ENCODE measurements around the gene NEU4. TPM values are rescaled to one million over a fixed set of nuclear protein-coding genes. Genes with fewer than 3 reads are reported as not detected.

Gene NEU4
- total RNA-seq, 1 experiment from 2014 or later = 10.0 TPM

- Histone ChIP-seq H3K4me3 (ENCODE audit: low read depth in 2 of 2, low read length in 2 of 2) (peak overlapping the region; percentile 25 to 37; a peak in 3 of 4 replicates), H3K4me1 (ENCODE audit: control insufficient read depth, insufficient read depth, low read length) (peaks cover 21% of the 10 kb centered on the region), H3K27me3 (ENCODE audit: control insufficient read depth, insufficient read depth, low read length) (no peaks in the 10 kb centered on the region), H3K36me3 (ENCODE audit: control insufficient read depth, insufficient read depth, low read length) (no peaks in the 10 kb centered on the region), H3K9me3 (ENCODE audit: control insufficient read depth, insufficient read depth, low read depth, low read length) (no peaks in the 10 kb centered on the region), H3K27ac (ENCODE audit: low read length) (peak overlapping the region; percentile 88)
- TF ChIP-seq TCF7L2 (IDR thresholded peaks at IDR 0.05; ENCODE audit: low read depth, low read length) (no peak), CTCF (IDR thresholded peaks at IDR 0.05) (no peak), SIN3A (IDR thresholded peaks at IDR 0.05; ENCODE audit: borderline replicate concordance, insufficient read depth, low read depth, low read length) (no peak), REST (IDR thresholded peaks at IDR 0.05; ENCODE audit: insufficient read depth in 1 of 2, low read depth in 2 of 2, low read length in 1 of 2) (no peak), POLR2AphosphoS5 (IDR thresholded peaks at IDR 0.05; ENCODE audit: low read depth, low read length) (no peak)
- ChIA-PET POLR2A (no interaction called here), CTCF (interaction anchor here (0.6 kb wide), 1 partner anchor 58 kb away, joined by 4 read pairs; no protein-coding TSS in a partner anchor)
- in situ Hi-C loops (cut with HindIII; ENCODE audit: low pct_unique_long_range_greater_than_20kb, low sequenced_read_pairs) = no loop called here
- ATAC-seq = no peak
- DNase-seq (ENCODE audit: low read depth, low spot score) = no peak
- intact Hi-C loops (cut with micrococcal nuclease; ENCODE audit: unreplicated experiment) = no loop called here
- BruUV-seq (replicated peaks) = no TSS peak
Measured at GRCh38 chr2:241808051-241808720, 807 bp upstream of the NEU4 start.

DNA sequence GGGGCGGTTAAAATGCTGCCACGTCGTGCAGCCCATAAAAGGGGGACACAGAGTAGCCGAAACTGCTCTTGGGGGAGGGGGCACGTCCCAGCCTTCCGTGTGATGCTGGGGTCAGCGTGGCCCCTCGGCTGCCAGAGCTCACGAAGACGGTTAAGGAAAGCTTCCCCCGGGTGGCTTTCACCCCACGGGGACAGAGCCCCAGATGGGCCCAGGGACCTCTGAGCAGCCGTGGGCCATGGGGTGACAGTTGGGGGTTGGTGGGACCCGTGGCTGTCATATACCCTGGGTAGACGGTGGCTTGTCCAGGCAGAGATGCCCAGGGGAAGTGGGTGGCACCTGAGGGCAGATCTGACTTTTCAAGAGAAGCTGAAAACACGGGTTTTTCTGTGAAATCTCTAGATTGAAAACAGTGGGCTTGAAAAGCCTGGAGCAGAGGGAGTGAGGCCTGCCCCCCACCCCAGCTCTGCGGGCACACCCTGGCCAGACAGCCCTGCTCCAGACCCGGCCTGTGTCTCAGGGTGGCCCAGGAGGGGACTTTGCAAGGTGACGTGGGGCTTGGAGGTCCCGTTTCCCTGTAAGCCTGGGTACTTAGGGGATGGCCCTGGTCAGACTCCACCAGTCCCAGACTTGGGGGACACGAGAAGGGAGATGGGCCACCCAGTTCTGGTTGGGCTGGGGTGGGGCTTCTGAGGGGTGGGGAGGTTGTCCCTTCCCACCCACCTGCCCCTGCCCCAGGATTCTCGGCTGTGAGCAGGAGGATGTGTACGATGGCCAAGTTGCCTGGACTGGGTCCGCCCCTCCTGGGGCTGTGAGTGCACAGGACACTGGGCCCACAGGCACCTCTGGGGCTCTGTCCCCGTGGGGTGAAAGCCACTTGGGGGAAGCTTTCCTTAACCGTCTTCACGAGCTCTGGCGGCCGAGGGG lies 652 bp downstream of the NEU4 start:
- H3K9me3 ChIP-seq (ENCODE audit: control insufficient read depth, insufficient read depth, low read depth, low read length) = no peaks in the 10 kb centered on the region
- DNase-seq (ENCODE audit: low read depth, low spot score) (no peak), ATAC-seq (peak; percentile 12; the same call in 1 of the 2 replicates)
- H3K4me3 ChIP-seq (ENCODE audit: low read depth in 2 of 2, low read length in 2 of 2) = peak overlapping the region; percentile 25 to 37
- TF ChIP-seq SIN3A (IDR thresholded peaks at IDR 0.05; ENCODE audit: borderline replicate concordance, insufficient read depth, low read depth, low read length) (no peak), REST (IDR thresholded peaks at IDR 0.05; ENCODE audit: insufficient read depth in 1 of 2, low read depth in 2 of 2, low read length in 1 of 2) (no peak; a peak in 1 of 4 replicates), CTCF (IDR thresholded peaks at IDR 0.05) (no peak), TCF7L2 (IDR thresholded peaks at IDR 0.05; ENCODE audit: low read depth, low read length) (no peak), POLR2AphosphoS5 (IDR thresholded peaks at IDR 0.05; ENCODE audit: low read depth, low read length) (no peak)
- intact Hi-C loops (cut with micrococcal nuclease; ENCODE audit: unreplicated experiment) = no loop called here
- no peaks in the 10 kb centered on the region for H3K27me3 ChIP-seq (ENCODE audit: control insufficient read depth, insufficient read depth, low read length)
- peaks cover 15% of the 10 kb centered on the region for H3K4me1 ChIP-seq (ENCODE audit: control insufficient read depth, insufficient read depth, low read length)
- H3K36me3 ChIP-seq (ENCODE audit: control insufficient read depth, insufficient read depth, low read length) = no peaks in the 10 kb centered on the region
- CTCF ChIA-PET = no interaction called here
- in situ Hi-C loops (cut with HindIII; ENCODE audit: low pct_unique_long_range_greater_than_20kb, low sequenced_read_pairs) = no loop called here
- H3K27ac ChIP-seq (ENCODE audit: low read length) = peak overlapping the region; percentile 88
- no TSS peak for BruUV-seq (replicated peaks)
- POLR2A ChIA-PET = interaction anchor here (0.7 kb wide), 1 partner anchor 228 kb away, joined by 3 read pairs; no protein-coding TSS in a partner anchor

All from Panc1 (cell line).